Neuron (in vitro differentiated cells): ENCODE data around the gene MGAT5B.
"Not testable (repeated sequence)": the region's sequence is repeated elsewhere in the genome, so short reads cannot be mapped to it uniquely, and the experiment has no call there.

ENCODE experiments used
- H2AFZ ChIP-seq: one replicate; pipeline ENCODE4 v1.6.1; 2013; ENCODE audit warnings: low read depth, mild to moderate bottlenecking, inconsistent platforms, low read length, moderate library complexity
- H3K27me3 ChIP-seq: one replicate; pipeline ENCODE4 v1.6.1; 2013; ENCODE audit warnings: low read length; ENCODE audit not compliant: insufficient read depth
- H3K36me3 ChIP-seq: one replicate; pipeline ENCODE4 v1.6.1; 2013; ENCODE audit warnings: low read length; ENCODE audit not compliant: insufficient read depth
- H3K4me1 ChIP-seq: one replicate; pipeline ENCODE4 v1.6.1; 2013; ENCODE audit warnings: low read length; ENCODE audit not compliant: insufficient read depth
- H3K4me3 ChIP-seq: 2 replicates; pipeline ENCODE4 v1.5.1; 2013; ENCODE audit warnings: mild to moderate bottlenecking, low read length, moderate library complexity
- H3K9me3 ChIP-seq: one replicate; pipeline ENCODE4 v1.6.1; 2013; ENCODE audit warnings: low read length

MGAT5B gene

GRCh38 chr17:76958974-76959373, 90.8 kb downstream of the MGAT5B start:
- Histone ChIP-seq H3K4me3 (no peak overlapping the region), H3K27me3 (no peaks in the 10 kb centered on the region), H3K9me3 (no peaks in the 10 kb centered on the region), H3K4me1 (peaks cover 10% of the 10 kb centered on the region), H2AFZ (no peak overlapping the region), H3K36me3 (no peaks in the 10 kb centered on the region)

GRCh38 chr17:76961869-76962268, 93.7 kb downstream of the MGAT5B start:
- Histone ChIP-seq H3K4me1 (peaks cover 10% of the 10 kb centered on the region), H2AFZ (no peak overlapping the region), H3K4me3 (no peak overlapping the region), H3K9me3 (no peaks in the 10 kb centered on the region), H3K27me3 (no peaks in the 10 kb centered on the region), H3K36me3 (no peaks in the 10 kb centered on the region)

- no peaks in the 10 kb centered on the region for H3K36me3 ChIP-seq
- H3K4me3 ChIP-seq: no peak overlapping the region
- peaks cover 5% of the 10 kb centered on the region for H3K4me1 ChIP-seq
- no peaks in the 10 kb centered on the region for H3K9me3 ChIP-seq
- H2AFZ ChIP-seq: no peak overlapping the region
- no peaks in the 10 kb centered on the region for H3K27me3 ChIP-seq
Observed at GRCh38 chr17:76962858-76963257, 94.7 kb downstream of the MGAT5B start.

GRCh38 chr17:76966016-76966415, 97.8 kb downstream of the MGAT5B start:
- Histone ChIP-seq H2AFZ (no peak overlapping the region), H3K4me3 (no peak overlapping the region), H3K9me3 (no peaks in the 10 kb centered on the region), H3K27me3 (no peaks in the 10 kb centered on the region), H3K36me3 (no peaks in the 10 kb centered on the region), H3K4me1 (peaks cover 12% of the 10 kb centered on the region)

GRCh38 chr17:76966486-76967181, 98.4 kb downstream of the MGAT5B start:
- no peaks in the 10 kb centered on the region for H3K36me3 ChIP-seq
- H3K9me3 ChIP-seq: no peaks in the 10 kb centered on the region
- H3K4me3 ChIP-seq: no peak overlapping the region
- H3K4me1 ChIP-seq: peaks cover 12% of the 10 kb centered on the region
- no peak overlapping the region for H2AFZ ChIP-seq
- H3K27me3 ChIP-seq: no peaks in the 10 kb centered on the region

GRCh38 chr17:76967762-76968161, 99.6 kb downstream of the MGAT5B start:
- no peaks in the 10 kb centered on the region for H3K27me3 ChIP-seq
- no peak overlapping the region for H2AFZ ChIP-seq
- peaks cover 14% of the 10 kb centered on the region for H3K4me1 ChIP-seq
- H3K9me3 ChIP-seq: no peaks in the 10 kb centered on the region
- H3K4me3 ChIP-seq: no peak overlapping the region
- H3K36me3 ChIP-seq: no peaks in the 10 kb centered on the region

GRCh38 chr17:76968707-76969597, 100.7 kb downstream of the MGAT5B start:
- Histone ChIP-seq H3K4me3 (peak overlapping the region; percentile 56), H3K27me3 (peaks cover 2% of the 10 kb centered on the region)

GRCh38 chr17:76969598-76970172, 101.5 kb downstream of the MGAT5B start:
- peaks cover 19% of the 10 kb centered on the region for H3K4me1 ChIP-seq
- H3K27me3 ChIP-seq: peaks cover 2% of the 10 kb centered on the region
- peak overlapping the region; percentile 83 for H2AFZ ChIP-seq
- no peaks in the 10 kb centered on the region for H3K9me3 ChIP-seq
- no peaks in the 10 kb centered on the region for H3K36me3 ChIP-seq
- peak overlapping the region; percentile 56 for H3K4me3 ChIP-seq

More at GRCh38 chr17:76968707-76969597, 100.7 kb downstream of the MGAT5B start:
- no peaks in the 10 kb centered on the region for H3K36me3 ChIP-seq
- H2AFZ ChIP-seq: peak overlapping the region; percentile 83
- H3K4me1 ChIP-seq: peaks cover 19% of the 10 kb centered on the region
- H3K9me3 ChIP-seq: no peaks in the 10 kb centered on the region

- H3K4me1 ChIP-seq: peaks cover 19% of the 10 kb centered on the region
- not testable (repeated sequence) for H3K27me3 ChIP-seq, H3K36me3 ChIP-seq, H3K9me3 ChIP-seq
- peak overlapping the region; percentile 56 for H3K4me3 ChIP-seq
- peak overlapping the region; percentile 83 for H2AFZ ChIP-seq
Observed at GRCh38 chr17:76970228-76970627, 102.0 kb downstream of the MGAT5B start.

GRCh38 chr17:76972046-76972641, 103.9 kb downstream of the MGAT5B start:
- H3K27me3 ChIP-seq: peaks cover 2% of the 10 kb centered on the region
- no peaks in the 10 kb centered on the region for H3K9me3 ChIP-seq
- H3K4me1 ChIP-seq: peaks cover 19% of the 10 kb centered on the region
- no peak overlapping the region for H3K4me3 ChIP-seq
- no peaks in the 10 kb centered on the region for H3K36me3 ChIP-seq
- no peak overlapping the region for H2AFZ ChIP-seq

GRCh38 chr17:76973040-76973439, 104.8 kb downstream of the MGAT5B start:
- no peak overlapping the region for H3K4me3 ChIP-seq
- H2AFZ ChIP-seq: no peak overlapping the region
- H3K27me3 ChIP-seq: peaks cover 2% of the 10 kb centered on the region
- peaks cover 19% of the 10 kb centered on the region for H3K4me1 ChIP-seq
- H3K9me3 ChIP-seq: peaks cover 2% of the 10 kb centered on the region
- H3K36me3 ChIP-seq: no peaks in the 10 kb centered on the region

GRCh38 chr17:76974721-76975120, 106.5 kb downstream of the MGAT5B start:
- no peaks in the 10 kb centered on the region for H3K36me3 ChIP-seq
- peaks cover 2% of the 10 kb centered on the region for H3K27me3 ChIP-seq
- H2AFZ ChIP-seq: no peak overlapping the region
- peaks cover 16% of the 10 kb centered on the region for H3K4me1 ChIP-seq
- peaks cover 5% of the 10 kb centered on the region for H3K9me3 ChIP-seq
- no peak overlapping the region for H3K4me3 ChIP-seq

- not testable (repeated sequence) for H2AFZ ChIP-seq, H3K4me3 ChIP-seq, H3K4me1 ChIP-seq, H3K9me3 ChIP-seq, H3K27me3 ChIP-seq, H3K36me3 ChIP-seq
Observed at GRCh38 chr17:76978050-76978449, 109.8 kb downstream of the MGAT5B start.
